T-helper 1 cell treated with Interleukin-12 subunit alpha and Interleukin-12 subunit beta and Interleukin-4 antibody, amounts not matched to agents 30 μg/mL and 1 μg/mL, for 36 hours (primary cell): ENCODE results near the gene NCOA7.
A peak's percentile ranks its signal among the peaks of the same experiment; 100 is the strongest.

Source experiments
- H3K27ac Mint-ChIP-seq: one replicate; pipeline ENCODE4 v1.8.0; 2021; ENCODE audit warnings: mild to moderate bottlenecking, mixed read lengths
- H3K27me3 Mint-ChIP-seq: one replicate; pipeline ENCODE4 v1.8.0; 2021; ENCODE audit warnings: low read depth, mixed read lengths
- H3K36me3 Mint-ChIP-seq: one replicate; pipeline ENCODE4 v1.8.0; 2021; ENCODE audit warnings: low read depth, mixed read lengths
- H3K4me1 Mint-ChIP-seq: one replicate; pipeline ENCODE4 v1.8.0; 2021; ENCODE audit warnings: low read depth, mixed read lengths
- H3K4me3 Mint-ChIP-seq: one replicate; pipeline ENCODE4 v1.8.0; 2021; ENCODE audit warnings: mild to moderate bottlenecking, moderate library complexity, mixed read lengths
- H3K9me3 Mint-ChIP-seq: one replicate; pipeline ENCODE4 v1.8.0; 2021; ENCODE audit warnings: mixed read lengths

Gene NCOA7

GRCh38 chr6:125808591-125808990 is 17.8 kb downstream of the NCOA7 start:
- peaks cover 50% of the 10 kb centered on the region for H3K4me1 Mint-ChIP-seq
- no peak overlapping the region for H3K4me3 Mint-ChIP-seq
- peaks cover 27% of the 10 kb centered on the region for H3K36me3 Mint-ChIP-seq
- H3K9me3 Mint-ChIP-seq = no peaks in the 10 kb centered on the region
- H3K27me3 Mint-ChIP-seq = no peaks in the 10 kb centered on the region
- H3K27ac Mint-ChIP-seq = no peak overlapping the region

- Mint-ChIP-seq H3K4me1 (peaks cover 46% of the 10 kb centered on the region), H3K27ac (no peak overlapping the region), H3K27me3 (no peaks in the 10 kb centered on the region), H3K36me3 (peaks cover 24% of the 10 kb centered on the region), H3K9me3 (no peaks in the 10 kb centered on the region), H3K4me3 (no peak overlapping the region)
Measured at GRCh38 chr6:125809570-125810170, 18.9 kb downstream of the NCOA7 start.

- Mint-ChIP-seq H3K27ac (no peak overlapping the region), H3K4me1 (peaks cover 47% of the 10 kb centered on the region), H3K36me3 (peaks cover 28% of the 10 kb centered on the region), H3K9me3 (no peaks in the 10 kb centered on the region), H3K27me3 (no peaks in the 10 kb centered on the region), H3K4me3 (no peak overlapping the region)
Measured at GRCh38 chr6:125810445-125810844, 19.7 kb downstream of the NCOA7 start.

- H3K4me1 Mint-ChIP-seq = peaks cover 43% of the 10 kb centered on the region
- H3K4me3 Mint-ChIP-seq = no peak overlapping the region
- H3K27ac Mint-ChIP-seq = no peak overlapping the region
- no peaks in the 10 kb centered on the region for H3K9me3 Mint-ChIP-seq
- H3K36me3 Mint-ChIP-seq = peaks cover 30% of the 10 kb centered on the region
- no peaks in the 10 kb centered on the region for H3K27me3 Mint-ChIP-seq
Measured at GRCh38 chr6:125811259-125811658, 20.5 kb downstream of the NCOA7 start.

GRCh38 chr6:125812394-125813292 is 21.9 kb downstream of the NCOA7 start:
- Mint-ChIP-seq H3K9me3 (no peaks in the 10 kb centered on the region), H3K4me3 (no peak overlapping the region), H3K27ac (no peak overlapping the region), H3K4me1 (peaks cover 35% of the 10 kb centered on the region), H3K27me3 (no peaks in the 10 kb centered on the region), H3K36me3 (peaks cover 37% of the 10 kb centered on the region)

- Mint-ChIP-seq H3K27ac (no peak overlapping the region), H3K9me3 (no peaks in the 10 kb centered on the region), H3K27me3 (no peaks in the 10 kb centered on the region), H3K4me3 (peak overlapping the region; percentile 30), H3K4me1 (peaks cover 28% of the 10 kb centered on the region), H3K36me3 (peaks cover 31% of the 10 kb centered on the region)
Measured at GRCh38 chr6:125814481-125814880, 23.7 kb downstream of the NCOA7 start.

- Mint-ChIP-seq H3K36me3 (peaks cover 37% of the 10 kb centered on the region), H3K4me1 (peaks cover 31% of the 10 kb centered on the region), H3K27me3 (no peaks in the 10 kb centered on the region), H3K27ac (no peak overlapping the region), H3K9me3 (no peaks in the 10 kb centered on the region), H3K4me3 (no peak overlapping the region)
Measured at GRCh38 chr6:125815080-125815910, 24.5 kb downstream of the NCOA7 start.

GRCh38 chr6:125816828-125817280 is 26.1 kb downstream of the NCOA7 start:
- H3K4me1 Mint-ChIP-seq = peaks cover 27% of the 10 kb centered on the region
- no peak overlapping the region for H3K4me3 Mint-ChIP-seq
- no peak overlapping the region for H3K27ac Mint-ChIP-seq
- H3K27me3 Mint-ChIP-seq = no peaks in the 10 kb centered on the region
- peaks cover 42% of the 10 kb centered on the region for H3K36me3 Mint-ChIP-seq
- H3K9me3 Mint-ChIP-seq = no peaks in the 10 kb centered on the region

- H3K4me1 Mint-ChIP-seq = peaks cover 21% of the 10 kb centered on the region
- no peak overlapping the region for H3K4me3 Mint-ChIP-seq
- no peaks in the 10 kb centered on the region for H3K27me3 Mint-ChIP-seq
- peaks cover 36% of the 10 kb centered on the region for H3K36me3 Mint-ChIP-seq
- H3K27ac Mint-ChIP-seq = no peak overlapping the region
- no peaks in the 10 kb centered on the region for H3K9me3 Mint-ChIP-seq
Measured at GRCh38 chr6:125818225-125818657, 27.5 kb downstream of the NCOA7 start.

- Mint-ChIP-seq H3K4me1 (peaks cover 21% of the 10 kb centered on the region), H3K4me3 (no peak overlapping the region), H3K27me3 (no peaks in the 10 kb centered on the region), H3K36me3 (peaks cover 36% of the 10 kb centered on the region), H3K9me3 (no peaks in the 10 kb centered on the region), H3K27ac (no peak overlapping the region)
Measured at GRCh38 chr6:125818772-125819260, 28.1 kb downstream of the NCOA7 start.

GRCh38 chr6:125819535-125820326 is 29.0 kb downstream of the NCOA7 start:
- Mint-ChIP-seq H3K36me3 (peaks cover 34% of the 10 kb centered on the region), H3K27ac (no peak overlapping the region), H3K4me3 (no peak overlapping the region), H3K9me3 (no peaks in the 10 kb centered on the region), H3K4me1 (peaks cover 16% of the 10 kb centered on the region), H3K27me3 (no peaks in the 10 kb centered on the region)

- Mint-ChIP-seq H3K27me3 (no peaks in the 10 kb centered on the region), H3K9me3 (no peaks in the 10 kb centered on the region), H3K27ac (no peak overlapping the region), H3K4me1 (peaks cover 16% of the 10 kb centered on the region), H3K36me3 (peaks cover 31% of the 10 kb centered on the region), H3K4me3 (no peak overlapping the region)
Measured at GRCh38 chr6:125821825-125822281, 31.1 kb downstream of the NCOA7 start.

- Mint-ChIP-seq H3K36me3 (peaks cover 32% of the 10 kb centered on the region), H3K4me1 (peaks cover 18% of the 10 kb centered on the region), H3K27ac (no peak overlapping the region), H3K27me3 (no peaks in the 10 kb centered on the region), H3K4me3 (no peak overlapping the region), H3K9me3 (no peaks in the 10 kb centered on the region)
Measured at GRCh38 chr6:125823180-125823579, 32.4 kb downstream of the NCOA7 start.
